SKM-1 treated with dmso at 0.1 percent for 144 hours (cell line): ENCODE data around the gene CBR3.
A peak's percentile ranks its signal among the peaks of the same experiment; 100 is the strongest.

Experiments
- DNase-seq: peaks from one replicate; lab custom pipeline; 2025; ENCODE audit not compliant: unreplicated experiment; lab: John Stamatoyannopoulos, UW

The CBR3 gene

GRCh38 chr21:36183144-36183795, 48.4 kb downstream of the CBR3 start:
- peak; percentile 48 for DNase-seq

- DNase-seq, result no peak
Measured at GRCh38 chr21:36184545-36184944, 49.7 kb downstream of the CBR3 start.

GRCh38 chr21:36185523-36185922, 50.6 kb downstream of the CBR3 start:
- no peak for DNase-seq

- DNase-seq, result peak; percentile 47
Measured at GRCh38 chr21:36186081-36186480, 51.2 kb downstream of the CBR3 start.

- no peak for DNase-seq
Measured at GRCh38 chr21:36186506-36187399, 51.9 kb downstream of the CBR3 start.

GRCh38 chr21:36188081-36188681, 53.3 kb downstream of the CBR3 start:
- DNase-seq, result no peak

- peak; percentile 23 for DNase-seq
Measured at GRCh38 chr21:36188937-36189336, 54.1 kb downstream of the CBR3 start.

GRCh38 chr21:36190736-36191135, 55.9 kb downstream of the CBR3 start:
- DNase-seq, result no peak

GRCh38 chr21:36193200-36193599, 58.3 kb downstream of the CBR3 start:
- DNase-seq, result no peak

GRCh38 chr21:36194024-36194423, 59.1 kb downstream of the CBR3 start:
- DNase-seq, result no peak

- DNase-seq, result no peak
Measured at GRCh38 chr21:36195613-36196012, 60.7 kb downstream of the CBR3 start.
